ENCODE data around the gene IL17REL. TPM values are rescaled to one million over a fixed set of nuclear protein-coding genes. Genes with fewer than 3 reads are reported as not detected.
"Not testable (repeated sequence)": the region's sequence is repeated elsewhere in the genome, so short reads cannot be mapped to it uniquely, and the experiment has no call there.

Gene IL17REL
- polyA plus RNA-seq, 3 donors: 0.03 to 0.11 TPM; not detected in 1

DNA sequence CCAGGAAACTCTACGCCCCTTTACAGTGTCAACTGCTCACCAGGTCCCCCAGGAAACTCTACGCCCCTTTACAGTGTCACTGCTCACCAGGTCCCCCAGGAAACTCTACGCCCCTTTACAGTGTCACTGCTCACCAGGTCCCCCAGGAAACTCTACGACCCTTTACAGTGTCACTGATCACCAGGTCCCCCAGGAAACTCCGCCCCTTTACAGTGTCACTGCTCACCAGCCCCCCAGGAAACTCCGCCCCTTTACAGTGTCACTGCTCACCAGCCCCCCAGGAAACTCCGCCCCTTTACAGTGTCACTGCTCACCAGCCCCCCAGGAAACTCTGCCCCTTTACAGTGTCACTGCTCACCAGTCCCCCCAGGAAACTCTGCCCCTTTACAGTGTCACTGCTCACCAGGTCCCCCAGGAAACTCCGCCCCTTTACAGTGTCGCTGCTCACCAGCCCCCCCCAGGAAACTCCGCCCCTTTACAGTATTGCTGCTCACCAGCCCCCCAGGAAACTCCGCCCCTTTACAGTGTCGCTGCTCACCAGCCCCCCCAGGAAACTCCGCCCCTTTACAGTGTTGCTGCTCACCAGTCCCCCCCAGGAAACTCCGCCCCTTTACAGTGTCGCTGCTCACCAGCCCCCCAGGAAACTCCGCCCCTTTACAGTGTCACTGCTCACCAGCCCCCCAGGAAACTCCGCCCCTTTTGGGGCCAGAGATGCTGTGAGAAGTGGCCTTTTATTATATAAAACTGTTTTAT, 67.3 kb downstream of the IL17REL start:
- WGBS, 3 donors: 76 to 84% (median 83%) methylated on average over 17 of the region's 17 CpGs
- not testable (repeated sequence) for H3K27ac ChIP-seq (ENCODE audit: low read depth, low read length)

Other genes starting within 250 kb of the IL17REL start
- 10 to 100 TPM; 10.5 to 18.6 (median 16.2) TPM for gene BRD1, start 184.9 kb downstream of the IL17REL start, polyA plus RNA-seq
- gene ZBED4, start 158.9 kb downstream of the IL17REL start, polyA plus RNA-seq: 1 to 10 TPM; 2.4 to 4.3 (median 2.8) TPM
- gene ALG12, start 94.3 kb downstream of the IL17REL start, polyA plus RNA-seq: 1 to 10 TPM; 5.3 to 9.6 (median 9.3) TPM
- gene CRELD2, start 94.1 kb downstream of the IL17REL start, polyA plus RNA-seq: 10 to 100 TPM; 30.0 to 53.5 (median 41.7) TPM
- 100 to 1,000 TPM in 1 of 3 donors, 10 to 100 TPM in 2; 60.3 to 225 (median 87.5) TPM for gene PIM3, start 52.0 kb downstream of the IL17REL start, polyA plus RNA-seq
- gene TTLL8, start 45.5 kb upstream of the IL17REL start, polyA plus RNA-seq: not detected
- under 1 TPM in 2 of 3 donors, not detected in 1; 0.08 to 0.16 TPM for gene MLC1, start 72.7 kb upstream of the IL17REL start, polyA plus RNA-seq
- gene MOV10L1, start 77.2 kb upstream of the IL17REL start, polyA plus RNA-seq: under 1 TPM; 0.31 to 0.92 (median 0.79) TPM
- gene PANX2, start 158.0 kb upstream of the IL17REL start, polyA plus RNA-seq: under 1 TPM; 0.34 to 0.46 (median 0.36) TPM
- 10 to 100 TPM; 25.8 to 79.1 (median 38.9) TPM for gene TRABD, start 173.1 kb upstream of the IL17REL start, polyA plus RNA-seq
- 10 to 100 TPM; 21.3 to 22.3 (median 21.4) TPM for gene SELENOO, start 188.2 kb upstream of the IL17REL start, polyA plus RNA-seq
- gene TUBGCP6, start 232.3 kb upstream of the IL17REL start, polyA plus RNA-seq: 10 to 100 TPM; 30.9 to 33.9 (median 32.4) TPM
- 10 to 100 TPM; 23.7 to 30.9 (median 24.0) TPM for gene HDAC10, start 238.5 kb upstream of the IL17REL start, polyA plus RNA-seq
- gene MAPK12, start 248.9 kb upstream of the IL17REL start, polyA plus RNA-seq: 10 to 100 TPM in 2 of 3 donors, 1 to 10 TPM in 1; 4.7 to 17.6 (median 15.7) TPM